Body of pancreas (tissue), 4 donors: Measurements from ENCODE around the gene CHPF2. TPM values are rescaled to one million over a fixed set of nuclear protein-coding genes. Genes with fewer than 3 reads are reported as not detected.

ENCODE experiments used
- ATAC-seq: fragments of 150-250 bp; one replicate; pipeline ENCODE4 v1.9.1; 2016
- DNase-seq, 4 donors: peaks; one replicate each; pipeline ENCODE4 v3.0.0-alpha.2; 2019
- H3K27ac ChIP-seq, 4 donors: fragments of 200-600 bp; sonication (generic); 1 replicate in 3 of 4; 2 replicates in 1 of 4; pipeline versions ENCODE4 v1.5.1 to v1.6.1; 2016 to 2019; ENCODE audit warnings: mild to moderate bottlenecking in 1 of 4, mixed read lengths in 1 of 4, moderate library complexity in 1 of 4
- H3K27me3 ChIP-seq, 2 donors: fragments of 200-600 bp; sonication (generic); one replicate each; pipeline ENCODE4 v1.6.0; 2016; ENCODE audit warnings: mild to moderate bottlenecking in 1 of 2
- H3K36me3 ChIP-seq, 2 donors: fragments of 200-600 bp; sonication (generic); replicated peaks in 1 of 2; 2 replicates each; pipeline ENCODE4 v1.5.1; 2016; ENCODE audit warnings: low read depth in 2 of 2; ENCODE audit not compliant: insufficient read depth in 1 of 2
- H3K4me1 ChIP-seq: fragments of 200-600 bp; sonication (generic); one replicate; pipeline ENCODE4 v1.6.0; 2016
- H3K4me3 ChIP-seq, 2 donors: fragments of 200-600 bp; sonication (generic); 1 replicate in 1 of 2; 2 replicates in 1 of 2; pipeline ENCODE4 v1.5.1; 2016 to 2019
- H3K9me3 ChIP-seq, 3 donors: fragments of 200-600 bp; sonication (generic); 1 replicate in 2 of 3; 2 replicates in 1 of 3; pipeline ENCODE4 v1.5.1; 2016
- POLR2A ChIP-seq, 3 donors: fragments of 450-650 bp; IDR thresholded peaks; one replicate each; pipeline ENCODE4 v1.6.1; 2016; ENCODE audit warnings: antibody characterized with exemption in 3 of 3, mild to moderate bottlenecking in 2 of 3
- WGBS, 2 donors: methylation state at CpG; one replicate each; pipeline ENCODE4 v1.1.5; 2017; 5-methylcytosine and 5-hydroxymethylcytosine counted together
- intact Hi-C: fragments of 100-400 bp; cut with DNase I; formaldehyde crosslinking; loops from one replicate; pipeline ENCODE4 v1.15.1; 2023
- total RNA-seq, 2 donors: library from RNA; depleted of rRNA; stranded (reverse); fragments of >200 nt; gene quantifications; one replicate each; pipeline ENCODE4 v1.1.0, GENCODE V29; 2016
- TF ChIP-seq, protein P1 (sequence below), 7 experiments: fragments of 450-650 bp in 4 of 7; fragments of 200-600 bp in 3 of 7; sonication (generic) in 3 of 7; IDR thresholded peaks; one replicate each; pipeline ENCODE4 v1.5.1; 2016 to 2019; ENCODE audit warnings: antibody characterized with exemption in 7 of 7

Gene CHPF2
- total RNA-seq, 2 donors from 2014 or later = 24.4 to 52.1 TPM

DNA sequence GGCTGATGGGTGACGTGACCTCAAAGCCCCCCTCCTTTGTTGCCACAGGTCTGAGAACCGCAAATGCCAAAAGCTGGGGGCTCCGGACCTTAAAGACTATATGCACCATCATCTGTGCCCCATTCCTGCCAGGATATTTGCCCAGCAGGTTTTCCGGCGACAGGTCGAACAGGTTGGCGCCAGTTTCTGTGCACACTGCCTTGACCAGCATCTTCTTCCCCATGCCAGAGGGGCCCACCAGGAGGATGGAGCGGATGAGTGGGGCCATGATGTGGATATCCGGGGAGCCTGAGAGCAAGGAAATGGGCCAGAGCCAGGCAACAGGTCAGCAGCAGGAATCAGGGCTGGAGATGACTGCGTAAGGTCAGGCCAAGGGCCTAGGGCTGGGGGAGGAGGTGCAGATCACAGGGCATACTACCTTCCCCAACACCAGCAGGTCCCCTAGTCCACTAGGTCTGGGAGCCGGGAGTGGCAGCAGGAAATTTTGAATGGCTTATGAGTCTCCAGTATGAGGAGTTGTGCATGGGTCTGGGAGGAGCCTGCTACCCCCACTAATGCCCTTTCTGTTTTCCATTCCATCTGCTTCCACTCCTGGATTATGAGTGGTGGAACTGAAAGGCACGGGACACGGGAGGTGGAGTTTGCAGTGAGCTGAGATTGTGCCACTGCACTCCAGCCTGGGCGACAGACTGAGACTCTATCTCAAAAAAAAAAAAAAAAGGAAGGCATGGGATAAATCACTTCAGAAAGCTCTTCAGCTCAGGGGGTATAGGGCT, 38.9 kb upstream of the CHPF2 start:
- DNase-seq (no peak), ATAC-seq (no peak)
- no peaks in the 10 kb centered on the region for H3K9me3 ChIP-seq
- H3K27ac ChIP-seq = no peak overlapping the region
- WGBS, 2 donors = 77 to 91% methylated on average over 6 to 14 of the region's 14 CpGs
- no peaks in the 10 kb centered on the region for H3K36me3 ChIP-seq
- no peaks in the 10 kb centered on the region for H3K4me1 ChIP-seq
- no peak for TF ChIP-seq POLR2A (IDR thresholded peaks at IDR 0.05)
- TF ChIP-seq, protein P1, sequence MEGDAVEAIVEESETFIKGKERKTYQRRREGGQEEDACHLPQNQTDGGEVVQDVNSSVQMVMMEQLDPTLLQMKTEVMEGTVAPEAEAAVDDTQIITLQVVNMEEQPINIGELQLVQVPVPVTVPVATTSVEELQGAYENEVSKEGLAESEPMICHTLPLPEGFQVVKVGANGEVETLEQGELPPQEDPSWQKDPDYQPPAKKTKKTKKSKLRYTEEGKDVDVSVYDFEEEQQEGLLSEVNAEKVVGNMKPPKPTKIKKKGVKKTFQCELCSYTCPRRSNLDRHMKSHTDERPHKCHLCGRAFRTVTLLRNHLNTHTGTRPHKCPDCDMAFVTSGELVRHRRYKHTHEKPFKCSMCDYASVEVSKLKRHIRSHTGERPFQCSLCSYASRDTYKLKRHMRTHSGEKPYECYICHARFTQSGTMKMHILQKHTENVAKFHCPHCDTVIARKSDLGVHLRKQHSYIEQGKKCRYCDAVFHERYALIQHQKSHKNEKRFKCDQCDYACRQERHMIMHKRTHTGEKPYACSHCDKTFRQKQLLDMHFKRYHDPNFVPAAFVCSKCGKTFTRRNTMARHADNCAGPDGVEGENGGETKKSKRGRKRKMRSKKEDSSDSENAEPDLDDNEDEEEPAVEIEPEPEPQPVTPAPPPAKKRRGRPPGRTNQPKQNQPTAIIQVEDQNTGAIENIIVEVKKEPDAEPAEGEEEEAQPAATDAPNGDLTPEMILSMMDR (IDR thresholded peaks at IDR 0.05) = no peak
- intact Hi-C loops = no loop called here
- H3K27me3 ChIP-seq = no peaks in the 10 kb centered on the region
- H3K4me3 ChIP-seq = no peak overlapping the region

DNA sequence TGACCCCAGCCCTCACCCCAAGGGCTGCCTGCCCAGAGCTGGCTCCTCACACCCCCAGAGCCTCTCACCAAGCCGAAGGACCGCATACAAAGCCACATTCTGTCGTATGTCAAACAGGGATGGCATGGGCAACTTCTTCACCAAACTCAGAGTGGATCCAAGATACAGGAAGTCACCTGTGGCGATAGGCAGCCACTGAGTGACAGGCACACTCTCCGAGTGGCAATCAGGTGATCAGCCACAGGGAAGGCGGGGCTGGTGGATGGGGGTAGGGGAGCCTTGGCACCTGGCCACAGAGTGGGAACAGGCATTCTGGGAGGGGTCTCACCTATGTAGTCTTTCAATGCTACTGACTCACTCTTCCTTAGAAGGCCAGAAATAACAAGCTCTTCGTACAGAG, 38.1 kb upstream of the CHPF2 start:
- DNase-seq (no peak), ATAC-seq (no peak)
- no peak overlapping the region for H3K27ac ChIP-seq
- H3K27me3 ChIP-seq = no peaks in the 10 kb centered on the region
- no peak overlapping the region for H3K4me3 ChIP-seq
- H3K36me3 ChIP-seq = no peaks in the 10 kb centered on the region
- TF ChIP-seq, protein P1 (IDR thresholded peaks at IDR 0.05) = no peak
- TF ChIP-seq POLR2A (IDR thresholded peaks at IDR 0.05) = no peak
- 74 to 77% methylated on average over 3 to 7 of the region's 7 CpGs for WGBS, 2 donors
- no peaks in the 10 kb centered on the region for H3K4me1 ChIP-seq
- H3K9me3 ChIP-seq = no peaks in the 10 kb centered on the region
- intact Hi-C loops = no loop called here

DNA sequence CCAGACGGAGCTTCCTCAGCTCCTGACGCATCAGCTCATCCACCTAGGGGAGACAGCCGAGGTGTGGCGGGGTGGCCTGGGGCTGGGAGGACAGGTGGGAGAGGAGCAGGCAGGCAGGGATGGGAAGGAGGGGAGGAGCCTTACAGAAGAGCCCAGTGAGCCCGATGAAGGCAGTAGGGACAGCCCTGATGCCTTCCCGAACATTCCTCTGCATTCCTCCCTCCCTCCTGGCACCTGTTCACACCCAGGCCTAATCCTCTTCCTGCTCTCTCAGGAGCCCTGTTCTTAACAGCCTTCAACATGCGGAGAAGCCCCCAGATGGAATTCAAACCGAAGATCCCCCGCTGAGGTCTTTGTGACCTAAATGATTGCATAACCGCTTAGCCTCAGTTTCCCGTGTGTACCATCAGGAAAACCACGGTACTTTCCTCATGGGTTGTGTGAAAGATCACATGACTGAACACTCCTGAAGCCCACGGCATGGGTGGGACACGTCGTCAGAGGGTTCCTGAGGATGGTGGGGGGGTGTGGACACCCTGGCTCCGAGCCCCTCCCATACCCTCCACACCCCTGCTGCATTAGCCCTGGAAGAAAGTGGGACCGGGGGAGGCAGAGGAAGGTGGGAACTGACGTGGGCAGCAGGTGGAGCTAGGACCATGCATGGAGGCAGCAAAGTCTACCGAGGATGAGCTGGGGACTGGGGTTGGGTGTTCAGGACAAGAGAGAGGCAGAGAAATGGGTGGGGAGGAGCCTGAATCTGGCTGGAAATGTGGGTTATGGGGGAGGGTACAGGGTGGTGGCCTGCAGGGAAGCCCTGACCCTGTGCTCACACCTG, 36.5 kb upstream of the CHPF2 start:
- no peak for DNase-seq
- intact Hi-C loops = no loop called here
- TF ChIP-seq, protein P1 (IDR thresholded peaks at IDR 0.05) = no peak
- no peak for TF ChIP-seq POLR2A (IDR thresholded peaks at IDR 0.05)
- 34 to 40% methylated on average over 19 of the region's 19 CpGs for WGBS, 2 donors
- no peaks in the 10 kb centered on the region for H3K4me1 ChIP-seq
- no peak overlapping the region for H3K4me3 ChIP-seq
- no peaks in the 10 kb centered on the region for H3K36me3 ChIP-seq
- H3K27me3 ChIP-seq = no peaks in the 10 kb centered on the region
- no peaks in the 10 kb centered on the region for H3K9me3 ChIP-seq
- no peak for ATAC-seq
- no peak overlapping the region for H3K27ac ChIP-seq

DNA sequence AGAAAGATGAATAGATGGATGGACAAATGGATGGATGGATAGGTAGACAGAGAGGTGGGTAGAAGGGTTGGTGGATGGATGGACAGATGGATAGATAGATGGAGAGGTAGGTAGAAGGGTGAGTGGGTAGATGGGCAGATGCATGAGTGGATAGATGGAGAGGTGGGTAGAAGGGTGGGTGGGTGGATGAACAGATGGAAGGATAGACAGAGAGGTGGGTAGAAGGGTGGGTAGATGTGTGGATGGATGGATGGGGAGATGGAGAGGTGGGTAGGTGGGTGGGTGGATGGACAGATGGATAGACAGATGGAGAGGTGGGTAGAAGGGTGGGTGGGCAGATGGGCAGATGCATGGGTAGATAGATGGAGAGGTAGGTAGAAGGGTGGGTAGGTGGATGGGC, 34.4 kb upstream of the CHPF2 start:
- DNase-seq (no peak), ATAC-seq (no peak)
- Histone ChIP-seq H3K4me3 (no peak overlapping the region), H3K4me1 (no peaks in the 10 kb centered on the region), H3K9me3 (no peaks in the 10 kb centered on the region), H3K36me3 (no peaks in the 10 kb centered on the region), H3K27me3 (no peaks in the 10 kb centered on the region), H3K27ac (no peak overlapping the region)
- intact Hi-C loops = no loop called here
- no peak for TF ChIP-seq POLR2A (IDR thresholded peaks at IDR 0.05)
- TF ChIP-seq, protein P1 (IDR thresholded peaks at IDR 0.05) = no peak
